Measurements from ENCODE around the gene ARTN.

Gene ARTN

DNA sequence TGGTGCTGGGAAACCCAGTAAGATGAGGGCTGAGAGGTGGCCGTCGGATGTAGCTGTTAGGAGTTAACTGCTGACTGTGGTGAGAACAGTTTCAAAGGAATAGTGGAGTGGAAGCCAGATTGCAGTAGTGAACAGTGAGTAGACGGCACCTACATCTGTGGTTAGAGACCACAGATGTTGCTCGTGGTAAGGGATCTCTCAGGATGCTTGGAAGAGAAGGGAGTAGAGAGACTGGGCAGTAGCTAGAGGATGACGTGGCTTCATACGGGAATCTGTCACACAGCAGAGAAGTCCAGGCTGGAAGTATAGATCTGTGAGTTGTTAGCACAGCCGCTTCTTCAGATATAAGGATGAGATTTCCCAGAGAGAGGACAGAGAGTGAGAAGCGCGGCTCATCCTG lies 7.8 kb upstream of the ARTN start:
- no peak for DNase-seq

DNA sequence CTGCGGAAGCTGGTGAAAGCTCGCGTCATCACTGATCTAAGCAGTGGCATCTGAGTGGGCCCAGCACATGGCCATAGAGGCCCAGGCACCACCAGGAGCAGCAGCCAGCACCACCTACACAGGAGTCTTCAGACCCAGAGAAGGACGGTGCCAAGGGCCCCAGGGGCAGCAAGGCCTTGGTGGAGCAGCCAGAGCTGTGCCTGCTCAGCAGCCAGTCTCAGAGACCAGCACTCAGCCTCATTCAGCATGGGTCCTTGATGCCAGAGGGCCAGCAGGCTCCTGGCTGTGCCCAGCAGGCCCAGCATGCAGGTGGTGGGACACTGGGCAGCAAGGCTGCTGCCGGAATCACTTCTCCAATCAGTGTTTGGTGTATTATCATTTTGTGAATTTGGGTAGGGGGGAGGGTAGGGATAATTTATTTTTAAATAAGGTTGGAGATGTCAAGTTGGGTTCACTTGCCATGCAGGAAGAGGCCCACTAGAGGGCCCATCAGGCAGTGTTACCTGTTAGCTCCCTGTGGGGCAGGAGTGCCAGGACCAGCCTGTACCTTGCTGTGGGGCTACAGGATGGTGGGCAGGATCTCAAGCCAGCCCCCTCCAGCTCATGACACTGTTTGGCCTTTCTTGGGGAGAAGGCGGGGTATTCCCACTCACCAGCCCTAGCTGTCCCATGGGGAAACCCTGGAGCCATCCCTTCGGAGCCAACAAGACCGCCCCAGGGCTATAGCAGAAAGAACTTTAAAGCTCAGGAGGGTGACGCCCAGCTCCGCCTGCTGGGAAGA lies 3.2 kb upstream of the ARTN start:
- no peak for DNase-seq

DNA sequence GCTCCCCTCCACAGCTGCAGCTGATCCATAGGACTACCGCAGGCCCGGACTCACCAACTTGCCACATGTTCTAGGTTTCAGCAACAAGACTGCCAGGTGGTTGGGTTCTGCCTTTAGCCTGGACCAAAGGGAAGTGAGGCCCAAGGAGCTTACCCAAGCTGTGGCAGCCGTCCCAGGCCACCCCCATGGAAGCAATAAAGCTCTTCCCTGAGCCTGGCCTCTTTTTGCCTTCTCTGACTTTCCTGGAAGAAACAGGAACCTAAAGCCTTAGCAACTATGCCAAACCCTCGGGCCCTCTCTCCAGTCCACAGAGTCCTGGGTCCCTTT lies 2.7 kb upstream of the ARTN start:
- DNase-seq: no peak

DNA sequence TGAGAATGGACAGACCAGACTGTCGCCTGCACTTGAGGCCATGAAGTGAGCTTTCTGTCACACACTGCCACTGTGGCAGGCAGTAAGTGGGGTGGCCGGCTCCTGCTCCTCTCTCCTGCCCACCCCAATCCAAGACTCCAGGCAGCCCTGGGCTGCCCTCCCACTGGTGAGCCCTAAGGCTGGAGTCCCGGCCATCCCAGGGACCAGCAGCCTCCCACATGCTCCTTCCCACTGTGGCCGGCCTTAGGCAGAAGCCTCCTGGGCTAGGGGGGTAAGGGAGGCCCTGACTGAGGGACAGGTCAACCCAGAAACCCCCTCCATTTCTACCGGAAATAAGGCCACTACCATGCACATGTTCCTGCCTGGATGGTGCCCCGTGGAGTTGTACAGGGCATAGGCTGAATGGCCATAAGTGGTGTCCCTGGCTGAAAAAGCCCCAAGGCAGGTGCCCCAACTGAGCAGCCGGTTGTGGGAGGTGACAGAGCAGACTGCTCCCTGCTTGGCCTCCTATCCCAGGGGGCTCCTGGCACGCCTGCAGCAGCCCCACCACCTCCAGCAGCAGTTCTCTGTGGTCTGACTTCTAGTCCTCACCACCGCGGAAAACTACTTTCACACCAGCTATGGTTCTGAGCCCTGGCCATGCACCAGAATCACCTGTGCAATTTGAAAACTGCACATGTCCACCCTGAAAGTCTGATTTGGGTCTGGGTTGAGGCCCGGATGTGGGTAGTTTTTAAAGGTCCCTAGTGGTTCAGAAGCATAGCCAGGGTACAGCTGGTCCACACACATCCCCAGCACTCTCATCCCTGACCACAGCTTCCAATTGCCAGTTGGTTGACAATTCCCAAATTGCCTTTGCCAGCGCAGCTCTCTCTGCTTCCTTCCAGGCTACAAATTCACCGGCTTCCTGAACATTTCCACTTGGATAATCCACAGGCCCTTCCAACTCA lies 1.6 kb upstream of the ARTN start:
- no peak for DNase-seq

DNA sequence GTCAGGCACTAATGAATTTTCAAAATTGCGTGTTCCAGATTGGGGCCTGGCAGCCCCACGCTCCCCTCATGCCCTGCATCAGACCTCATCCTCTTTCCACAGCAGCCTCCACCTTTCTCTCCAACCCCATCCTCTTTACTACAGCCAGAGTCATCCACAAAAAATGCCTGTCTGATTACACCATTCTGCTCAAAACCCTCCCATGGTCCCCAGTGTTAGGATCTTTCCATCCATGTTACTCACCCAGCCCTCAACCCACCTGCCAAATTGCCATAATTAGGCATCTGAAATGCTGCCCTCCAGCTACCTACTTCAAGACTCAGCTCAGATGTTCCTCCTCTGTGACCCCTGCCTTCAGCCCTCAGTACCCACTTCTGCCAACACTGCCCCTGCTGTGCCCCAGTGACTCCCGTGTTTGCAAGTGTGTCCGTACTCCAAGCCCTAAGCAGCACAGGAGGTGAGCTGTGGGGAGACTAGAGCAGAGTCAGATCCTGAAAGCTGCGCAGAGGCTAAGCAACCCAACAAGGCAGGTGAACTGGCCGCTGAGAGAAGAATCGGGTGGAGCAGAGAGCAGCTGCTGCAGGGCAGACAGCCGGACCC lies 715 bp upstream of the ARTN start:
- no peak for DNase-seq

DNA sequence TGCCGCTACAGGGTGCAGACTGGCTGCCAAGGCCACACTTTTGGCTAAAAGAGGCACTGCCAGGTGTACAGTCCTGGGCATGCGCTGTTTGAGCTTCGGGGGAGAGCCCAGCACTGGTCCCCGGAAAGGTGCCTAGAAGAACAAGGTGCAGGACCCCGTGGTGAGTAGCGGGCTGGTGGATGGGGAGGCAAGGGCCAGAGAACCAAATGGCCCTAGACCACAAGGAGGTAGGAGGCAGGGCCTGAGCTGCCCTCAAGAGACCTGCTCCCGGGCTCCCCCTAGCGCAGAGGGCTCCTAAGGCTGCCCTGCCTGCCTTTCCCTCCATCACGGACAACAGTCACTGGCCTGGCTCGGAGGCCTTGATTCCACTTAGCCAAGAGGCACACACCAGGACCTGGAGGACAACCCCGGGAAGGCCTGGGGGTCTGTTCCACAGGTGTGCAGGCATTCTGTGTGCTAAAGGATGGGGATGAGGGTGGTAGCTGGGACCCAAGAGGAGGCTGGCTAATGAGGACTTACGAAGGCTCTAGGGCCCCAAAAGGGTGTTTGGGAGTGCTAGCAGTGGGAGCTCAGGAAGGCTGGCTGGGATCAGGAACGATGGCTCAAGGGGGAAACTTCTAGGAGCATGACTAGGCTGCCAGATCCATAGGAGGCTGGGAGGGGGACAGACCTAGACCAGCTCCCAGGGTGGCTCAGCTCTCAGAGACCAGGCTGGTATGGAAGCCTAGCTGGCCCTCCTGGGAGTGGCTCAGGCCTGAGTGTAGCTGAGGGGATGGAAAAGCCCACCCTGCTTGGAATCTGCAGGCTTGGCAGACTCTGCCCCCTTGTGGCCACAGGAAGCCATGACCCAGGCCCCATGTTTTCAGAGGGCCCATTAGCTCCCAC lies 742 bp downstream of the ARTN start:
- DNase-seq: peak; percentile 46

DNA sequence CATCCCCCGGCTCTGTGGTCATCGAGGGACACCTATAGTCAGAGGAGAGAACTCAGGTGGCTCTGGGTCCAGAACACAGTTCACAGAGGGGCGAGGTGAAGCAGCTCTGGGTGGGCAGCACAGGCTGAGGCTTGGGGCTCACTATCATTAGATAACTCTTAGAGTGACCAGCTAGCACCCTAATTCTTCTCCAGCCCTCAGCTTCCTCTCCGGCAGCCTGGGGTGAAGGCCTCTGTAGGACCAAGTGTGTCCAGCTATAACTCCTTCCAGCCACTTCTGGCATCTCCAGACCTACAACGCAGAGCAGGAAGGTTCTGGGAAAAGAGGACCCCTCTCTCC lies 1.4 kb downstream of the ARTN start:
- DNase-seq: no peak

DNA sequence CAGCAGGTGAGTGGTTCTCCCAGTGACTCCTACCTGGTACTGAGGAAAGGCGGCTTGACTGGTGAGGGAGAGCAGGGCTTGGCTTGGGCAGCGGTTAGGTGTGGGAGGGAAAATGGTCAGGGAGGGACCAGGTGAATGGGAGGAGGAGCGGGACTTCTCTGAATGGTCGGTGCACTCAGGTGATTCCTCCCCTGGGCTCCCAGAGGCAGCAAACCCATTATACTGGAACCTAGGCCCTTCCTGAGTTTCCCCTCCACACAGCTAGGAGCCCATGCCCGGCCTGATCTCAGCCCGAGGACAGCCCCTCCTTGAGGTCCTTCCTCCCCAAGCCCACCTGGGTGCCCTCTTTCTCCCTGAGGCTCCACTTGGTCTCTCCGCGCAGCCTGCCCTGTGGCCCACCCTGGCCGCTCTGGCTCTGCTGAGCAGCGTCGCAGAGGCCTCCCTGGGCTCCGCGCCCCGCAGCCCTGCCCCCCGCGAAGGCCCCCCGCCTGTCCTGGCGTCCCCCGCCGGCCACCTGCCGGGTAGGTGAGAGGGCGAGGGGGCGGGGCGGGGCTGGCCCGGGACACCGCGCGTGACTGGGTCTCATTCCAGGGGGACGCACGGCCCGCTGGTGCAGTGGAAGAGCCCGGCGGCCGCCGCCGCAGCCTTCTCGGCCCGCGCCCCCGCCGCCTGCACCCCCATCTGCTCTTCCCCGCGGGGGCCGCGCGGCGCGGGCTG lies 2.3 kb downstream of the ARTN start:
- no peak for DNase-seq

DNA sequence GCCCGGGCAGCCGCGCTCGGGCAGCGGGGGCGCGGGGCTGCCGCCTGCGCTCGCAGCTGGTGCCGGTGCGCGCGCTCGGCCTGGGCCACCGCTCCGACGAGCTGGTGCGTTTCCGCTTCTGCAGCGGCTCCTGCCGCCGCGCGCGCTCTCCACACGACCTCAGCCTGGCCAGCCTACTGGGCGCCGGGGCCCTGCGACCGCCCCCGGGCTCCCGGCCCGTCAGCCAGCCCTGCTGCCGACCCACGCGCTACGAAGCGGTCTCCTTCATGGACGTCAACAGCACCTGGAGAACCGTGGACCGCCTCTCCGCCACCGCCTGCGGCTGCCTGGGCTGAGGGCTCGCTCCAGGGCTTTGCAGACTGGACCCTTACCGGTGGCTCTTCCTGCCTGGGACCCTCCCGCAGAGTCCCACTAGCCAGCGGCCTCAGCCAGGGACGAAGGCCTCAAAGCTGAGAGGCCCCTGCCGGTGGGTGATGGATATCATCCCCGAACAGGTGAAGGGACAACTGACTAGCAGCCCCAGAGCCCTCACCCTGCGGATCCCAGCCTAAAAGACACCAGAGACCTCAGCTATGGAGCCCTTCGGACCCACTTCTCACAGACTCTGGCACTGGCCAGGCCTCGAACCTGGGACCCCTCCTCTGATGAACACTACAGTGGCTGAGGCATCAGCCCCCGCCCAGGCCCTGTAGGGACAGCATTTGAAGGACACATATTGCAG lies 3.0 kb downstream of the ARTN start:
- DNase-seq: no peak

DNA sequence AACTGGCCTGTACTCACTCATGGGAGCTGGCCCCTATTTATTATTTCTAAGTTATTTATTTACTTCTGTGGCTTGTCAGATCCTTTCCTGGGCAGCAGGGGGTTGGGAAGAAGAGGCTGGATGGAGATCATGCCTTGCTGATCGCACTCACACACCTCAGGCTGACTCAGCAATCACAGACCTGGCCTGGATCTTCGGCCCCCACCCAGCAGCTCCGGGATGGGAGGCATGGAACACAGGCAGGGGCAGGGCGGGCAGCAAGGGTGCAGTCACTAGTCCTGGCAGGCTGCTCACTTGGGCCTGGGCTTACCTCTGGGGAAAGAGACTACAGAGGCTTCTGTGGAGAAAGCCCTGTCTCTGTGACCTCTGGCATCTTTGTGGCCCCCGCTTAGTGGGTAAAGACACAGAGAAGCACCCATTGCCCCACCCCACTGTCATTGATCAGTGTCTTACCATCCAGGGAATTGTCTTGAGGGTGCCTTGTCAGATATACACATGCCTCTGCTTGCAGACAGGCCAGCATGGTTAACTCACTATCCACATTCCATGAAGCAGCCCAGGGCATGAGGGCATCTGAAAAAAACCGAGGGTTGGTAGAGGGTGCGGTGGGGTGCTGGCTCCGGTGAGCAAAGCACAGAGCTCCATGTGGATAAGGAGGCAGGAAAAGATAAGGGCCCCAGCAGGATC lies 3.7 kb downstream of the ARTN start:
- no peak for DNase-seq

DNA sequence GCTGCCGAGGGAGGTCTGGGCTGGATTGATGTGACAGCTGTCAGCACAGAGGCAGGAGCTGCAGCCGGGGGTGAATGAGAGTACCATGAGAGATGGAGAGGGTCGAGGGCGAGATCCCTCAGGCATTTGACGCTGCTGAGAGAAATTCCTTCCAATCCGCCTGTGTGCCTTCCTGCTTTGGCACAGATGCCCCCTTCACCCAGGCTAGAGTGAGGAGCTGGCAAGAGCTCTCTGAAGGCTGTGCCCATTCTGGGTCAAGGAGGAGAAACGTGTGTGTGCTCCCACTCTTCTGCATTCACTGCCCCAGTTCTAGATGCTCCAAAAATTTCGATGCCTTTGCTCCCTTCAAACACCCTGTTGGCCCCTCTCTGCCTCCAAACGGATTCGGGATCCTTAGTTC lies 4.8 kb downstream of the ARTN start:
- no peak for DNase-seq

DNA sequence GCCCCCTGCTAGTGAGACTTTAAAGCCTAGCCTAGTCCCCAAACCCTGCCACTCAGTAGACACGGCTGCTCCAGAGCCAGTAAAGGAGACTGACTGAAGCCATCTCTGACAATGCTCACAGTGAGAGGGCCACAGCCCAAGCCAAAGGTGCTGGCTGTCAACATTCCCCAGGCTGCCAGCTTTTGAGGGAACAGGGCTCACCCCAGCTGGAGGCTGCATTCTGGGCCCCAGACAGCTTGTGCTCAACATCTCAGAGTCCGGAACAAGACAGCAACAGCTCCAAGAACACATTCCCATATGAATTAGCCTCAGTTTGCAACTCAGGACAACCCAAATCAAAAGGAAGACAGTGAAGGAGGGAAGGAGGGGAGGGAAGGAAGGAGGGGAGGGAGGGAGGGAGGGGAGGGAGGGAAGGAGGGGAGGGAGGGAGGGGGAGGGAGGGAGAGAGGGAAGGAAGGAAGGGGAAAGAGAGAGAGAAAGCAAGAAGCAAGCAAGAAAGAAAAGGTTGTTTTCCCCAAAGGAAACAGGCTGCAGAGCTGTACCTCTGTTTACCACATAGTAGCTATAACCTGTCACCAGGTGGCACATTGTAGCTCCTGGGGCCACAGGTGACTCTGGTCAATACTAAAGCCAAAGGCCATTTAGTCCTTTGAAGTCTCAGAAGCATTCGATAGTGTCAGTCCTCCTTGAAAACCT lies 5.4 kb downstream of the ARTN start:
- DNase-seq: no peak

DNA sequence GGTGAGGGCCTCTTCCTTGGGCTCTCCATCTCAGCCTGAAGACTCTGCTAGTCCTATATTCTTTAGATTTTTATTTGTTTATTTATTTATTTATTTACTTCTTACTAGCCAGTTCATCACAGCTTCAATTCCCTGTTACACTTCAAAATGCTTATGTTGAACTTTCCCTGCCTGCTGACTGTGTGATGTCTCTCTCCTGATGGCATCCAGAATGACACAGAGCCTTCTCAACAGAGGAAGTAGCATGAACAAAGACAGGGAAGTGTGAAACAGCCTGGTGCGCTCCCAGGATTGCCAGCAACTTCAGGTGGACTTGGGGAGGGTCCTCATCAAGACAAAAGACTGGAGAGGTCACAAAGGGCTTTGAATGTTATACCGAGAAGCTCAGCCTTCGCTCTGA lies 8.8 kb downstream of the ARTN start:
- DNase-seq: no peak

DNA sequence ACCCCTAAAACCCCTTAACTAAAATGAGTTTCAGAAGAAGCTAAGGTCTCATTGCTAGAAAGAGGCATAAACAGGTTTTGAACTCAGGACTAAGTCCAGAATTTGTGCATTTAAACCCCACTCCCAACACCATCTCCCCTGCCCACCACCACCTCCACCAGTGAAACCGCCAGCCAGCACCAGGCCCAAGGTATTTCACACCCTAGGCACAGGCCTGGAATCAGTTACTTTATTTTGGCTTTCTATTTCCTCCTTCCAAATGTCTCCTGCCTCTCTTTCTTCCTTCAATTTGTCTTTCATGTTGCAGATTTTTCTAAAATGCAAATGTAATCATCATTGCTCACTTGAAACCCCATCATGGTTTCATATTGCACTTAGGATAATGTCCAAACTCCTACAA lies 11.3 kb downstream of the ARTN start:
- no peak for DNase-seq

DNA sequence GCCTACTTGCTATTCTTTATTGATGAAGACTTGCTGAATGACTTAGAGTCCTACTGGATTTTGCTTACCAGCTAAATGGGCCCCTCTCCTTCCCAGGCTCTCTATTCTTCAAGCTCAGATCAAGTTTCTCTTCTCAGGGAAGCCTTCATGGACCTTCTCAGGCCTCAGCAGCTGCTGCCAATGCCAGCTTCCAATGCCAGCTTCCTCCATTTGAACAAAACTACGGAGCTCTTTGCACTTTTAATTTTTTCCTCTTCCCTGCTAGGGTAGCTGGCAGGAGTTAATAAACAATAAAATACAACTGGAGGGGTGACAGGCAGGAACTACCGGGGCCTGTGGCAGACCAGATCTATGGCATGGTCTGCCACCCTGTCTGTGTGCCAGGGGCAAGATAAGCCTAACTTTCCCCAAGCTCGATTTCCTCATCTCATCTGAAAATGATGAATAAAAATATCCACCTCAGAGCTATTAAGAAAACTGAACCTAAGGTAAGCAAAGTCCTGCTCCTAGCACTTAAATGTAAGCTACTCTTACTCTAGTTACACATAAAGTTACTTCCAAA lies 12.2 kb downstream of the ARTN start:
- no peak for DNase-seq

DNA sequence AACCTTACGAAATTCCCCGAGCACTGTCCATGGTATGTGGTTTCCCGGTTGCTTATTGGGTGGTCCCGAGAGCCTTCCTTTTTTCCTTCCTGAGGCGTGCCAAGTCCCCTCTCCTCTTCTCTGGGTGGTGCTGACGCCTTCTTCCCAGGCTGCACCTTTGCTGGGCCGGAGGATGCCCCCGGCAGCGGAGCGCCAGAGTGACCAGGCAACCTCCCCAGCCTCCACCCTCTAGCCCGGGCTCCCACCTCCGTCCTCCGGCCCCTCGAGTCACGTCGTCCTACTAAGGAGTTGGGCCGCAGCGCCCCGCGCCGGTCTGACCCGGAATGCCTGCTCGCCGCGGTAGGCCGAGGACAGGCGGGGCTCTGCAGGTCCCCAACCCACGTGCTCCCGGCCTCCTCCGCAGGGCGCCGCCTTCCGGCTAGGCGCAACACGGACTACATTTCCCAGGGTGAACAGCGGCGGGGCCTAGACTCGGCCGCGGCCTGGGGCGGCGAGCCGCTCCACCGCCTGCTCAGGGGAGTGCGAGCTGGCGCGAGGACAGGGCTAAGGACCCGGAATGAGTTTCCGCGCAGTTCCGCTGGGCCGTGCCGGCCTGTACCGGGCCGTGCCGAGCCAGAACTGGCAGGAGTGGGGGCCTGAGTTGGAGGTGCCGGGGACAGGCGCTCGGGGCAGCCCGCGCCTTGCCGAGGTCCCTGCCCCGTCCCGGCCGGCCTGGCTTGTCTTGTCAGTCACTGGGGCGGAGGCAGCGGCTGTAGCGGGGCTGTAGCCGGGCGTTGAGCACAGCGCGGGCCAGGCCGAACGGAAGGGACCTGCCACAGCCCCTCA lies 12.8 kb downstream of the ARTN start, which contains the start of gene IPO13:
Gene IPO13 (plus strand): TSS at position 715 of the 825 bp plus-strand sequence. CDS start 651 bp downstream, outside the sequence.
- DNase-seq: peak; percentile 96

DNA sequence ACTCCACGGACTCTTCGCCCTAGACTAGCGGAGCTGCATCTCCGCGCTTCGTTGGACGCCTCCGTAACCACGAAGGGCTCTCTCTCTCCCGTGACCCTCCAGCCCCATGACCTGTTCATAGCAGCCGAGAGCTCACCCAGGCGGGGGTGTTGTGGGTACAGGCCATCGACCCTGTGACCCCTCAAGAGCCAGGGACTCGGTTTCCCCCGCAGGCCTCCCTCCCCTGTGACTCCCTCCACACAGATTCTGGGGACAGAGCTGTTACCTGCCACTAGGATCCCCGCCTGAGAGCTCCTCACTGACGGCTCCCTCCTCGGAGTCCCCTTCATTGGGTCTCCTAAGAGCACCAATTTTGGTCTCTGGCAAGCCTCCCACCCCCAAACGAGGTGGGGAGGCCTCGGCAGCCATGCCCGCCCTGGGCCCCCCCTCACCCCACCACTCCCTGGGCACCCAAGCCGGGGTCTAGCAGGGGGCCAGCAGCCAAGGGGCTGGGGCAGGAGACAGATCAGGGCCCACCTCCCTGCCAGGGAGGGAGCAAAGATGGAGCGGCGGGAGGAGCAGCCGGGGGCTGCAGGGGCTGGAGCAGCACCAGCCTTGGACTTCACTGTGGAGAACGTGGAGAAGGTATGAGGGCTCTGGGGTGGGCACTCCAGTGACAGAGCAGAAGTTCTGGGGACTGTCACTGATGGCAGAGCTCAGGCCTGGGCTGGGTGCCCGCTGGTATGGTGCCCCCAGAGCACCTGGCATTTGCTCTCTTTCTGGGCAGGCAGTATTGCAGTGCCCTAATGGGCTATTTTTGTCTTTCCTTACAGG lies 13.7 kb downstream of the ARTN start:
- DNase-seq: no peak

DNA sequence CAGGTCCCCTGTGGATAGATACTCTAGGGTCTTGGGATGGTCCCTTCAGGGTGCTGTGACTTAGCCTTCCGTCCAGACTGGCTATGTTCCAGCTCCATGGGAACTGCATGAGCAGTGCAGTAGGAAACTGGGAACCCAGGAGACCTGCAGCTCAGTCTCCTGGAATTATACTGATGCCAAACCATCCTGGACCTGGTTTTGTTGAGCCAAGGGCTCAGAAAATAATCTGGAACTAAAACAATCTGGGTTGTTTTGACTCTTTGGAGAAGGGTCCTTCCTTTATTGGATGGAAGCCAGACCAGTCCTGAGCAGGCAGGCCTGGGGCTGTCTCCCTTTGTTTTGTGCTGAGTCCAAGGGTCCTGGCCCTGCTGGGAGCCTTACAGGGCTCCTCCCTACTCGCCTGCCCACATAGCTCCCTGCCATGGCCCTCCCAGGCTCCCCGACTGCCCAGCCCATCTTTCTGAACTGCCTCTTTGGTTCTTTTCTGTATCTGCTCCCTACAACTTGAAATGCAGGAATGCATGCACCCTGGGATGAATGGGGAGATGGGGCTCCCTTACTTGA lies 14.4 kb downstream of the ARTN start:
- no peak for DNase-seq

All from CD4-positive, alpha-beta T cell treated with Interleukin-12 subunit alpha and Interleukin-12 subunit beta, for 1 hour (primary cell).